Choroid plexus epithelial cell (primary cell): ENCODE results near the gene PEBP1.

Experiments
- DNase-seq: peaks from one replicate; pipeline ENCODE4 v3.0.0-alpha.2; 2010; ENCODE audit warnings: low read depth
- H3K4me3 ChIP-seq: 2 replicates; pipeline ENCODE4 v1.5.1; 2011; ENCODE audit warnings: low read depth, mild to moderate bottlenecking, control low read depth, low read length, moderate library complexity
- TF ChIP-seq, protein P1 (sequence below): conservative IDR thresholded peaks from 2 replicates; pipeline ENCODE4 v1.5.1; 2011; ENCODE audit warnings: low read depth, mild to moderate bottlenecking, control low read depth, inconsistent platforms, low read length, moderate library complexity

PEBP1 gene

DNA sequence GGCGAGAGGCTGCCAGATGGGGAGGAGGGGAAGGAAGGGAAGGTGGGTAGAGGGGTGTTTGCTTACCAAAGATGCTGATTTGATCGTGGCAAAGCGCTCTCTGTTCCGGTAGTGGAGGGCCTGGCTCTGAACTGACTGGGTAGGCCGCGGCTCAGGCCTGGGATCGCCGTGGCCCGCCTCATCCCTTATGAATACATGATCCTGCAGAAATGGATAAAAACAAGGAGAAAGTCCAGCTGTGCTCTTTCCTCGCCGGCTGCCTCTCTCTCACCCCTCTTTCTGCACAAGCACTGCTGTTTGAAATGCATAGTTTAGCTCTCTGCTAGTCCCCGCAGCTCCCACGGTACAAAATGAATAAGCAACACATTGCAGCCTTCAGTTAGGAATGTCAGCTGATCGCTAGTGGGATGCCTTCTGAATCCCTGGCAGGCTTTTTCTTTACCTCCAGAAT, 53.8 kb downstream of the PEBP1 start:
- TF ChIP-seq, protein P1, sequence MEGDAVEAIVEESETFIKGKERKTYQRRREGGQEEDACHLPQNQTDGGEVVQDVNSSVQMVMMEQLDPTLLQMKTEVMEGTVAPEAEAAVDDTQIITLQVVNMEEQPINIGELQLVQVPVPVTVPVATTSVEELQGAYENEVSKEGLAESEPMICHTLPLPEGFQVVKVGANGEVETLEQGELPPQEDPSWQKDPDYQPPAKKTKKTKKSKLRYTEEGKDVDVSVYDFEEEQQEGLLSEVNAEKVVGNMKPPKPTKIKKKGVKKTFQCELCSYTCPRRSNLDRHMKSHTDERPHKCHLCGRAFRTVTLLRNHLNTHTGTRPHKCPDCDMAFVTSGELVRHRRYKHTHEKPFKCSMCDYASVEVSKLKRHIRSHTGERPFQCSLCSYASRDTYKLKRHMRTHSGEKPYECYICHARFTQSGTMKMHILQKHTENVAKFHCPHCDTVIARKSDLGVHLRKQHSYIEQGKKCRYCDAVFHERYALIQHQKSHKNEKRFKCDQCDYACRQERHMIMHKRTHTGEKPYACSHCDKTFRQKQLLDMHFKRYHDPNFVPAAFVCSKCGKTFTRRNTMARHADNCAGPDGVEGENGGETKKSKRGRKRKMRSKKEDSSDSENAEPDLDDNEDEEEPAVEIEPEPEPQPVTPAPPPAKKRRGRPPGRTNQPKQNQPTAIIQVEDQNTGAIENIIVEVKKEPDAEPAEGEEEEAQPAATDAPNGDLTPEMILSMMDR: no peak
- peak overlapping the region; percentile 65 for H3K4me3 ChIP-seq
- peak; percentile 83 for DNase-seq

DNA sequence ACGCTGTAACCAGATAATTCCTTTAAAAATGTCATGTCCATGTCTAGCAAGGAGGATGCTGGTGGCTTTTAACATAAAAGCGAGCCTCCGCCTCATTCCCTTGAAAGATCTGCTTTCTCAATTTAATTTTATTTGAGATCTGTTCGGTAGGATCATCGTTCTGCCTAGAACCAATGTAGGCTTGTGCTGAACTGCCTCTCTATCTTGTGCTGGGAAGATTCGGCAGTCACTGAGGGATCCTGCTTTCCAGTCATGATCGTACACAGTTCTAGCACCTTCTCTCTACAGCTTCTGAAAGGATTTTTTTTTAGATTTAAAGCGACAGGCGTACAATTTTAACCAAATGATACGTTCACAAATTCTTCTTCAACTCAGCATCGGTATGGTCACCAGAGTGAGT, 54.3 kb downstream of the PEBP1 start:
- DNase-seq: peak; percentile 57
- H3K4me3 ChIP-seq: peak overlapping the region; percentile 65
- TF ChIP-seq, protein P1: no peak

DNA sequence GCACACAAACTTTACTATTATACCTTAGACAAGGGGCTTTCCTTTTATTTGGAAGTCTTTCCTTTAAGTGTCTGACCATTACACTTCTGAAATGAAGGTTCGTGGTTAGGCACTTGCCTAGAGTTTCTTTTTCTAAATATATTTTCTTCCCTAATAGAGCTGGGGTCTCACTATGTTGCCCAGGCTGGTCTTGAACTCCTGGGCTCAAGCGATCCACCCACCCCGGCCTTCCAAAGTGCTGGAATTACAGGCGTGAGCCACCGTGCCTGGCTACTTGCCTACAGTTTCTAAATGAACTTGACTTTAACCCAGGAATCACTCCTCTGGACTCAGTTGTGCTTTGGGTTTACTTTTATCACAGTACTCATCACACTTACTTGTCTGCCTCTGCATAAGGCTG, 57.6 kb downstream of the PEBP1 start:
- TF ChIP-seq, protein P1: no peak
- DNase-seq: no peak
- no peak overlapping the region for H3K4me3 ChIP-seq

DNA sequence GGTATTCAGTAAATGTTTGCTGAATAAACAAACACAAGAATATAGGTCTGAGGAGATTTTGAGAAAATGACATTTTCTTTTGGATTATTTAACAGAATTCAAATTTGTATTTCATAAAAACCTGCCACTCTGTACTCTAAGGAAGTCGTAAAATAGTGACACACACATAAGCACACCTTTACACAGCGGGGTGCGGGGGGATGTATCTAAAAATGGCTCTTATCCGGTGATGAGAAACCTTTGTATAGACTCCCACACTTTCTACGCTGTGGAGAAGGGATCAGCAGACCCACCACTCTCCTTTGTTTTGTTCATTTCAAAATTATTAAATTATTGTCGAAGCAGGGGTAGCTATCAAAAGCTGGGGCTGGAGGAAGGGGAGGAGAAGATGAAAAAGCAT, 58.0 kb downstream of the PEBP1 start:
- H3K4me3 ChIP-seq: no peak overlapping the region
- TF ChIP-seq, protein P1: no peak
- DNase-seq: no peak
